ENCODE results near the gene ZBTB8A.
A peak's percentile ranks its signal among the peaks of the same experiment; 100 is the strongest.
"Not testable (repeated sequence)": the region's sequence is repeated elsewhere in the genome, so short reads cannot be mapped to it uniquely, and the experiment has no call there.

The ZBTB8A gene

DNA sequence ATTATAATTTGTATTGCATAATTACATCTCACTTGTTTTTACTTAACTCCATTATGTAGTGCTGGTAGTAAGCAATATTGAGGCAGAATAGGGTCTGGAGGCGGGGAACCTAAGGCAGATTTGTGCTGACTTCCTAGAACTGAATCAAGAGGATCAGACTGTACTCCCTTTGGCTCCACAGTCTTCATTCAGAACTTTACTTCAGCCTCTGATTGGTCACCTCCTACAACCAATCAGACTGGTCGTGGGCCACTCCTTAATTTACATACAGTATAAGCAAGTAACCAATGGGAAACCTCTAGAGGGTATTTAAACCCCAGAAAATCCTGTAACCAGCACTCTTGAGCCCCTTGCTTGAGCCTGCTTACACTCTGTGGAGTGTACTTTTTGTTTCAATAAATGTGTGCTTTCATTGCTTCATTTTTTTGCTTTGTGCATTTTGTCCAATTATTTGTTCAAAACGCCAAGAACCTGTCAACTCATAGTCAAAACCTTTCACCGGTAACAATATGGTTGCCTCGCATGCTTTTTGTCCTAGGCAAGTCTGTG lies 79.5 kb downstream of the ZBTB8A start:
- no peak for DNase-seq

DNA sequence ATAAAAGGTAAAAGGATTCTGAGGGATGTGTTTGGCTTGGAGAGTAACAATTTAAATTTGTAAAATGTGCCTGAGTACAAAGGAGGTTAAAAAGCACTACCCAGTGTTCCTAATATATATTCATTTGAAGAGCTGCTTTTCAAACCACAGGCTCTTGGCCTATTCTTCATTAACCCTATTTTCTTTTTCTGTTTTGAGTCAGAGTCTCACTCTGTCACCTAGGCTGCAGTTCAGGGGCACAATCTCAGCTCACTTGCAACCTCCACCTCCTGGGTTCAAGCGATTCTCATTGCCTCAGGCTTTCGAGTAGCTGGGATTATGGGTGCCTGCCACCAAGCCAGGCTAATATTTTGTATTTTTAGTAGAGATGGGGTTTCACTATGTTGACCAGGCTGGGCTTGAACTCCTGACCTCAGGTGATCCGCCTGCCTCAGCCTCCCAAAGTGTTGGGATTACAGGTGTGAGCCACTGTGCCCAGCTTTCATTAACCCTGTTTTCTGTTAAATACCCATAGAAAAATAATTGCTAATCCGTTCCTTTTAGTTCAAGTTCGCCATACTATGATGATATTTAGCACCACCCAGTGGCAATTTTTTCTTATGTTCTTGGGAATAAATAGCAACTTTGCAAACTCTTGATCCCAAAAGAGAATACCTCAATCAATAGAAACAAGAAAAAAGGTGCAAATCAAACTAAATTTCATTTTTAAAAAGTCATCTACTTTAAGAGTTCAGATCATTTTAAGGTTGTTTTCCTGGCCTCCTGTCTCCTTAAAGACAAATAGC lies 80.7 kb downstream of the ZBTB8A start:
- no peak for DNase-seq

DNA sequence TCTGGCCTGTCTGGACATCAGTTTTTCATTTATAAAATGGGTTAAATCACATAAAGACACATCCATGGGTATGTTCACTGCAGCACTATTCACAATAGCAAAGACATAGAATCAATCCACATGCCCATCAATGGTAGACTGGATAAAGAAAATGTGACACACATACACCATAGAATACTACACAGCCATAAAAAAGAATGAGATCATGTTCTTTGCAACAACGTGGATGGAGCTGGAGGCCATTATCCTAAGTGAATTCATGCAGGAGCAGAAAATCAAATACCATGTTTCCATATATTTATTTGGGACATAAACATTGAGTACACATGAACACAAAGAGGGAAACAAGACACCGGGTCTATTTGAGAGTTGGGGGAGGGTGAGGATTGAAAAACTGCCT lies 83.0 kb downstream of the ZBTB8A start:
- no peak for DNase-seq

DNA sequence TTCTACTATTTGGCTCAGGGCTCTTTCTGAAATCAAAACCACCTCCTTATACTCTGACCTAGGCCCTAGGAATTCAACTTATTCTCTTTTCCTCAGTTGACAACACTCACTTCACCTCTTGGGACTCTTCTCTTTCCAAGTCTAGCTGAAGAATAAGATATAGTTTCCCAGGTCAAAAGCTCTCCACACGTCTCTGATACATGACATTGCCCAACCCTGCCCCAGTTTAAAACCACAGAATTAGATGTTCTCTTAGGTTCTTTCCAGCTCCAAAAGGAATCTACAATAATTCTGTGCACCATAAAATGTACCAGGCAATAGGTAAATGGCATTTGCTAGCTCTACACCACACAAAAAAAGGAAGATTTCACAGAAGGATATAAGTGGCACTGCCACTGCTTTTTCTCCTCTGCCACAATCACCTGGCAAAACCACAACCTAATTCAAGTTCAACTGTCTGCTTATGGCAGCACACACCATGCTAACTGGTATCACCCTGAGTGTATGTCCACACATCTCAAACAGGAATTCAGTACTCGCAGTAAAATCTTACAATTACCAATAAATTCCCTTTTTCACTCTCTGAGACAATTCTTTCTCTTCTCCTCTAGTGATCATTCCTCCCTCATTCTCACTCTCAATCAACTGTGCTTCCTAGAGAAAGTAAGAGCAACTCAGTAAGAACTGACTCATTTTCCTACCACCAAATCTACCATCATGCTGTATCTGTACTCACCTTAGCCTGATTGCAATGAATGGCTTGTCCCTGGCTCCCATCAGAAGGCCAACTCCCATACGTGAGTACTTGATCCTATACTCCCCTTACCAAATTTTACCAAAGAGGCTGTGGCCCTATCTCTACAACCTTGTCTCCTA lies 83.8 kb downstream of the ZBTB8A start:
- no peak for DNase-seq

DNA sequence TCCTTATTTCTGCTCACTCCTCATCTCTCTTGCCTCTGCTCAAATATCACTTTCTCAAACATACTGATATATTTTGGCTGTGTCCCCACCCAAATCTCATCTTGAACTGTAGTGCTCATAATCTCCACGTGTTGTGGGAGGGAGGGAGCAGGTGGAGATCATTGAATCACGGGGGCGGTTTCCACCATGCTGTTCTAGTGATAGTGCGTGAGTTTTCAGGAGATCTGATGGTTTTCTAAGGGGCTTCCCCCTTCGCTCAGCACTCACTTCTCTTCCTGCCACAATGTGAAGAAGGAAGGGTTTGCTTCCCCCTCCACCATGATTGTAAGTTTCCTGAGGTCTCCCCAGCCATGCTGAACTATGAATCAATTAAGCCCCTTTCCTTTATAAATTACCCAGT lies 84.5 kb downstream of the ZBTB8A start:
- DNase-seq: no peak

DNA sequence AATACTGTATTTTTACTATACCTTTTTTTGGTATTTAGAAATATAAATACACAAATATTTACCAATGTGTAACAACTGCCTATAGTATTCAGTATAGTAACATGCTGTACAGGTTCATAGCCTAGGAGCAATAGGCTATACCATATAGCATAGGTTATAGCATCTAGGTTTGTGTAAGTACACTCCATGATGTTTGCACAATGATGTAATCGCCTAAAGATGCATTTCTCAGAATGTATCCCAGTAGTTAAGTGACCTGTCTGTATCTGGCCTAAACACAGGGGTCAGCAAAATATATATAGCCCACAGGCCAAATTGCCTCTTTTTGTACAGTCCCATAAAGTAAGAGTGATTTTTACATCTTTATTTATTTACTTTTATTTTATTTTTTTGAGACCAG lies 86.9 kb downstream of the ZBTB8A start:
- DNase-seq: no peak

DNA sequence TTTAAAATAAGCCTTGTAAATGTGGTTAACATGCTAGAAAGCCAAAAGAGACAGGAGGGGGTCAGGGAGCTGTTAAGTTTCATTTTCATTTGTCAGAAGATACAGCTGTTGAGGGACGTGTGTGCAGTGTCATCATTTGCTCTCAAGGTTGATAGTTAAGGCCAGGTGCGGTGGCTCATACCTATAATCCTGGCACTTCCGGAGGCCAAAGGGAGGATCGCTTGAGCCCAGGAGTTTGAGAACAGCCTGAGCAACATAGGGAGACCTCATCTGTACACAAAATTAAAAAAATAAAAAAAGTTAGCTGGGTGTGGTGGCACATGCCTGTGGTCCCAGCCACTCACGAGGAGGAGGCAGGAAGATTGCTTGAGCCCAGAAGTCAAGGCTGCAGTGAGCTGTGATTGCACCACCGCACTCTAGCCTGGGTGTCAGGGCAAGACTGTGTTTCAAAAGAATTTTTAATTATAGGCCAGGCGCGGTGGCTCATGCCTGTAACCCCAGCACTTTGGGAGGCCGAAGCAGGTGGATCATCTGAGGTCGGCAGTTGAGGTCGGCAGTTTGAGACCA lies 88.5 kb downstream of the ZBTB8A start:
- no peak for DNase-seq

DNA sequence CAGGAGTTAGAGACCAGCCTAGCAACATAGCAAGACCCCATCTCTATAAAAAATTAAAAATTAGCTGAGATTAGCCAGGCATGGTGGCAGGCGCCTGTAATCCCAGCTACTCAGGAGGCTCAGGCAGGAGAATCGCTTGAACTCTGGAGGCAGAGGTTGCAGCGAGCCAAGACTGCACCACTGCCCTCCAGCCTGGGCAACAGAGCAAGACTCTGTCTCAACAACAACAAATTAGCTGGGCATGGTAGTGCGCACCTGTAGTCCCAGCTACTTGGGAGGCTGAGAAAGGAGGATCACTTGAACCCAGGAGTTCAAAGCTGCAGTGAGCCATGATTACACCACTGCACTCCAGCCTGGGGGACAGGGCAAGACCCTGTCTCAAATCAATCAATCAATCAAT lies 90.9 kb downstream of the ZBTB8A start:
- not testable (repeated sequence) for DNase-seq

DNA sequence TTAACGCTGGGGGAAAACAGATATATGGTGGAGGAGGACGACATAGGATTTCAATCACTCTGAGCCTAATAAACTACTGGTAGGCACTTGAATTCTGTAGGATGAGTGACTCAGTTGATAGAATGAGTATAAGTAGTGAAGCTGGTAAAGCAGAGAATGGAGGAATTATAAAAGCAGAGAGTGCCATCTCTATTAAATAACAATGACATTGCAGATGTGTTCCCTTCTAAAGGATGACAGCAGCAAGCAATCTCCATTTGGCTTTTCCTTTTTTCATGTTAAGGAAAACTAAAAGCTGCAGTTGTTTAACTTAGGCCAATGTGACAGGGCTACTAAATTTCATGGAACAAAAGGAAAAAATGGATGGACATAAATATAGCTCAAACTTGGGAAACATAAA lies 93.6 kb downstream of the ZBTB8A start:
- no peak for DNase-seq

DNA sequence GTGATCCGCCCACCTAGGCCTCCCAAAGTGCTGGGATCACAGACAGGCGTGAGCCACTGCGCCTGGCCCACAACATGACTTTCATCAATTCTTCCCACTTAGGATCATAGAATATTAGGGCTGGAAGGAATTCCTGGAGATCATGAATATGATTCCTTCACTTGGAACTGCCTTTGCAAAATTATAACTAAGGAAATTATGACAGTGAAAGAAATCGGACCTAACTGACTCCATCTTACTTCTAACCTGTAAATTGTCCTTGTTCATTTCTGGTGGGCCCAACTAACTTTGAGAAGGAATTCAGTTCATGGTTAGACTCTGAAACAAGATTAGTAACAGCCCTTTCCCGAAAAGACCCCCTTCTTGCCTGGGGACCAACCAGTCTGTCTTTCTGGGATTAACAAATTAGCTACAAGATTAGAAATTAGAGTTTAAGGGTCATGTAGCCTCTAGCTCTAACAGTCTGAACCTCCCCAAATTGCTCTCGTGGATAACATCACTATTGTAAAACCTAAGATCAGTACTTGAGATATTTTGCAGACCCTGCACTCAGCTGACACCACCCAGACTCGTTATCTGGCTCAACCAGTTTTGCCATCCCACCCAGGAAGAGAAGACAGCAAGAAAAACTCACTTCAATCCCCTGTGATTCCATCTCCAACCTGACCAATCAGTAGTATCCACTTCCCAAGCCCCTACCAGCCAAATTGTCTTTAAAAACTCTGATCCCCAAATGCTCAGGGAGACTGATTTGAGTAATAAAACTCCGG lies 96.5 kb downstream of the ZBTB8A start:
- no peak for DNase-seq

DNA sequence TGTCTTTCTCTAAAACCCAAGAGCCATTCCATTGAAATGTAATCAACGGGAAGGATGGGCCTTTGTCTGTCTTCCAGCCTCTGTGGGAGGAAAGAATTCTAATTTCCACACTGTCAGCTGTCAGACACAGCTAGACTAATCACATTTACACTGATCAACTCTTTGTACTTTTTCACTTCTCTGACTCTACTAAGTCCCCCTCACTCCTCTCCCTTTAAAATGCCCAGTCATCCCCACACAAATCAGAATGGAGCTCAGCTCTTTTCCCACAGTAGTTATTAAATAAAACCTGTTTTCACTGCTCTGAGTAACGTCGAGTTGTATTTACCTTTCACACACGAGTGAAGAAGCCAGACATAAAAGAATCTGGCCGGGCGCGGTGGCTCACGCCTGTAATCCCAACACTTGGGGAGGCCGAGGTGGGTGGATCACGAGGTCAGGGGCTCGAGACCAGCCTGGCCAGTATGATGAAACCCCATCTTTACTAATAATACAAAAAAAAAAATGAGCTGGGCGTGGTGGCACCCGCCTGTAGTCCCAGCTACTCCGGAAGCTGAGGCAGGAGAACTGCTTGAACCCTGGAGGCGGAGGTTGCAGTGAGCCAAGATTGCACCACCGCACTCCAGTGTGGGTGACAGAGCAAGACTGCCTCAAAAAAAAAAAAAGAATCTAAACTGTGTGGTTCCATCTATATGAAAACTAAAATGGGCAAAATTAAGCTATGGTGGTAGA lies 97.9 kb downstream of the ZBTB8A start:
- DNase-seq: no peak

DNA sequence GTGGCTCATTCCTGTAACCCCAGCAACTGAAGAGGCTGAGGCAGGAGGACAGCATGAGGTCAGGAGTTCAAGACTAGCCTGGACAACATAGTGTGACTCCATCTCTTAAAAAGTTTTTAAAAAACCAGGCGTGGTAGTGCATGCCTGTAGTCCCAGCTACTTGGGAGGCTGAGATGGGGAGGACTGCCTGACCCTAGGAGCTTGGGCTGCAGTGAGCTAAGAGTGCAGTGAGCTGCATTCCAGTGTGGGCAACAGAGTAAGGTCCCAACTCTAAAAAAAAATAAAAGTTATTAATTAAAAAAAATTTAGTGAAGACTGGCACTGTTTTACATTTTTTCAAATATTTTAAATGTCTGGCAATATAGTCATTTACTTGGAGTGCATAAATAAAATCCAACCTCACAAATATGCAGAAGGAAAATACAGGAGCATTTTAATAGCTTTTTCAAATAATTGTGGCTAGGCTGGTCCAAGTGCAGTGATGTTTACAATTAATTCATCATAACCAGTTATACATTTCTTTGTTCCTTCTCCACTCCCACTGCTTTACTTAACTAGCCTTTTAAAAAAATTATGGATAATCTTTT lies 100.4 kb downstream of the ZBTB8A start:
- DNase-seq: no peak

DNA sequence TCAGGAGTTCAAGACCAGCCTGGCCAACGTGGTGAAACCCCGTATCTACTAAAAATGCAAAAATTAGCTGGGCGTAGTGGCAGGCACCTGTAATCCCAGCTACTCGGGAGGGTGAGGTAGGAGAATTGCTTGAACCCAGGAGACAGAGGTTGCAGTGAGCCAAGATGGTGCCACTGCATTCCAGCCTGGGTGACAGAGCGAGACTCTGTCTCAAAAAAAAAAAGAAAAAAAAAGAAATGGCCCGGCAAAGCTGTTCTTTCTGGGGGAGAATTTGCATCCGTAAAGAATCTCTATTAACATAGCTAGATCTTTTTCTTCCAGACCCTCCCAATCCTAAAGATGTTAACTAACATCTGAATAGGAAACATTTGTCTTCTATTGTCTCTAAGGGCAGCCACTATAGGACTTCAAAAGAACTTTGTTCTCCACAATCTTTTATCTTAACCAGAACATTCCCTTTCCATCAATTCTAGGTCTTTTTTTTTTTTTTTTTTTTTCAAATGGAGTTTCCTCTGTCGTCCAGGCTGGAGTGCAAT lies 103.1 kb downstream of the ZBTB8A start:
- not testable (repeated sequence) for DNase-seq

DNA sequence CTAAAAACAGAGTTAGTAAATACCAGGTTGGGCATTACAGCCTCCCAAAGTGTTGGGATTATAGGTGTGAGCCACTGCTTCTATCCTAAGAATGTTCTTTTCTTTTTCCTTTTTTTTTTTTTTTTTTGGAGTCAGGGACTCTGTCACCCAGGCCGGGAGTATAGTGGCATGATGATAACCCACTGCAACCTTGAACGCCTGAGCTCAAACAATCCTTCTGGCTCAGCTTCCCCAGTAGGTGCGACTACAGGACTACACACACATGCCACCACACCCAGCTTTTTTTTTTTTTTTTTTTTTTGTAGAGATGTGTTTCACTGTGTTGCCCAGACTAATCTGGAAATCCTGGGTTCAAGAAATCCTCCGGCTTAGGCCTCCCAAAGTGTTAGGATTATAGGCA lies 105.2 kb downstream of the ZBTB8A start:
- no peak for DNase-seq

DNA sequence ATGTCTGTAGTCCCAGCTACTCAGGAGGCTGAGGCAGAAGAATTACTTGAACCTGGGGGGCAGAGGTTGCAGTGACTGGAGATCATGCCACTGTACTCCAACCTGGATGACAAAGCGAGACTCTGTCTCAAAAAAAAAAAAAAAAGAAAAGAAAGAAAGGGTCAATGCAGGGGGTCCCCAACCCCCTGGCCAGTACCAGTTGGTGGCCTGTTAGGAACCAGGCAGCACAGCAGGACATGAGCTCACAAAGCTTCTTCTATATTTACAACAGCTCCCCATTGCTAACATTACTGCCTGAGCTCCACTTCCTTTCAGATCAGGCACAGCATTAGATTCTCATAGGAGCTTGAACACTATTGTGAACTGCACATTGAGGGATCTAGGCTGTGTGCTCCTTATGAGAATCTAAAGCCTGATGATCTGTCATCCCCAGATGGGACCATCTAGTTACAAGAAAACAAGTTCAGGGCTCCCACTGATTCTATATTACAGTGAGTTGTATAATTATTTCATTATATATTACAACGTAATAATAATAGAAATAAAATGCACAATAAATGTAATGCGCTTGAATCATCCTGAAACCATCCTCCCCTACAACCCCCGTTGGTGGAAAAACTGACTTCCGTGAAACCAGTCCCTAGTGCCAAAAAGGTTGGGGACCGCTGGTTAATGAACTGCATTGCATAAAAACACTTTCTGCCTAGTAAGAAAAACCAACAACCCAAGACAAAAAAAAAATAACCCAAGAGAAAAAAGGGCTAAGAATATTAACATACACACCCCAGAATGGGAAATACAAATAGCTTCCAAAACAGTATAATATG lies 108.3 kb downstream of the ZBTB8A start:
- no peak for DNase-seq

DNA sequence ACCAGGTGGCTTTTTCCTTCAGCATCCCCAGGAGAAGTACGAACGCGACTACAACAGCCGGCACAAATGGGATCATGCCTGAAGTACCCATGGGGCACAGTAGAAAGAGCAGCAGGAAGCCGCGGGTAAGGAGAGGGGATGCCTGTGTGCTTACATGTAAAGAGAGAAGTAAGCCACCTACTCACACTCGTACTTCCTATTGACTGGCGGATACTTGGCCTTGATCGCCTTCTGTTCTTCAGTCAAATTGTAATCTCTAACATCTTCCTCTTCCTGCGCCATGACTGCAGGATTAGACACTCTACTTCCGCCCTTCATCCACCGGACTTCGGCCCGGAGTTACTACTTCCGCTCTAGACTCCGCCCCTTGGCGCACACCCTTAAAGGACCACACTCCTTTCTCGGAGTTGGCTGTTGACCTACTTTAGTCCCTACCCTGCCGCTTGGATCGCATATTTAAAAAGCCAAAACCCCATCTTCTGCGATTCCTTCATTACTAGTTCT lies 111.1 kb downstream of the ZBTB8A start, which contains the start of gene ZBTB8OS:
Gene ZBTB8OS (minus strand): TSS at position 303 of the 504 bp plus-strand sequence. CDS start 21 bp downstream, at position 282.
- peak; percentile 86 for DNase-seq

DNA sequence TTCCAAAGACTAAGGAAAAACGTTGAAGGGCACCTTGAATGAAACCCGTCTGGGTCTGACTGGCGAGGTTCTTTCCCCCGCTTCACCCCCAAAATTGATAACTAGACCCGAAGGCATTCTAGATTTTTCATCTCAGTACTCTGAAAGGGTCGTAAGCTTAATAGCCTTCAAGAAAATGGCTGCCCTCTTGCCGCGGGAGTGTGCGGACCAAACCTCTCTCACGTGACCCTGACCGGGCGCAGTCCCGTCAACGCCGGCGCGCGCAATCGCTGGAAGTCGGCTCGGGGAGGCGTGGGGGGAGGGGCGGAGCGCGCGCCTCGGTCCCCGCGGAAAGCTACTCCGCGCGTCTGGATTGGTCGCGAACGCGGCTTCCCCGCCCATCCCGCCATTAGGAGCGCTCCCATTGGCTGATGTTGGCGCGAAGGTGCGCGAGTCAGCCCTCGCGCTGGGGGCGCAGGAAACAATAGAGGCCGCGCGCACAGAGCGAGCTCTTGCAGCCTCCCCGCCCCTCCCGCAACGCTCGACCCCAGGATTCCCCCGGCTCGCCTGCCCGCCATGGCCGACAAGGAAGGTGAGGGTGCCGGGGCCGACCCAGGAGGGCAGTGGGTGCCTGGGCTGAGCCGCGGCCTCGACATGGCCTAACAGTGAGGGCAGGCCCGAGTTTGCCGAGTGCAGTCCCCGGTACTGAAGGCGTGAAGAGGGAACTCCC lies 111.7 kb downstream of the ZBTB8A start, which contains the start of gene RBBP4:
Gene RBBP4 (plus strand): TSS at position 457 of the 709 bp plus-strand sequence. CDS start 99 bp downstream, at position 556.
- DNase-seq: peak; percentile 98

DNA sequence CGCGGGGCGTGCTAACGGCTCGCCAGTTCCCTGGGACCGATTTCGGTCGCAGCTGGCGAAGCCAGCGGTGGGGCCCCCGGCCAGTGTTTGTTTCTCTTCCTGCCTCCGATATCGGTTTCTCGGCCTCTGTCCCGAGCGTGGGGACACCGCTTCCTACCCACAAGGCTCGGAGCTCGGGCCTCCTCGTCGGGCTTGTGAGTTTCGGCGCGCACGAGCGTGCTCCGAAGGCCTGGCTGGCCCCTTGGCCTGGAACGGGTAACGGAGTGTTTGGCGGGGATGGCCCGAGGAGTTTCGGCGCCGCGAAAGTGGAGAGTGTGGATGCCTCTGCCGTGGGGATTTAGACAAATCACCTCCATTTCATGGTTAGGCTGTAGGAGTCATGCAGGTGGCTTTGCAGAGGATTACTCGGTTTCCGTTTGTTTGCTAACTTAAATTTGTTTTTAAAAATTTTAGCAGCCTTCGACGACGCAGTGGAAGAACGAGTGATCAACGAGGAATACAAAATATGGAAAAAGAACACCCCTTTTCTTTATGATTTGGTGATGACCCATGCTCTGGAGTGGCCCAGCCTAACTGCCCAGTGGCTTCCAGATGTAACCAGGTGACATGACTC lies 112.3 kb downstream of the ZBTB8A start:
- no peak for DNase-seq

All from right kidney (tissue), 1 donor.